ENCODE data around the gene HS2ST1.

GRCh38 chr1:87134625-87135328 is 220.3 kb downstream of the HS2ST1 start:
- TF ChIP-seq GATA2 (IDR thresholded peaks at IDR 0.05; ENCODE audit: low read depth, low read length) = no peak
- no peak for TF ChIP-seq GATA3 (IDR thresholded peaks at IDR 0.05; ENCODE audit: low read depth, low read length)
